GM10266 (cell line): ENCODE data around the gene LDB3.
A peak's percentile ranks its signal among the peaks of the same experiment; 100 is the strongest.
"Not testable (repeated sequence)": the region's sequence is repeated elsewhere in the genome, so short reads cannot be mapped to it uniquely, and the experiment has no call there.

Source experiments
- DNase-seq: peaks from one replicate; pipeline ENCODE4 v3.0.0; 2012; ENCODE audit errors: extremely low spot score
- CTCF ChIP-seq: IDR thresholded peaks from 2 replicates; pipeline ENCODE4 v1.5.1; 2012; ENCODE audit warnings: mild to moderate bottlenecking, low read depth; ENCODE audit not compliant: control insufficient read depth, insufficient read depth; ENCODE audit errors: missing control alignments

LDB3 gene

GRCh38 chr10:86636311-86636710 lies 32.0 kb upstream of the LDB3 start:
- no peak for TF ChIP-seq CTCF
- DNase-seq = no peak

GRCh38 chr10:86642021-86642420 lies 26.3 kb upstream of the LDB3 start:
- no peak for TF ChIP-seq CTCF
- DNase-seq = no peak

GRCh38 chr10:86642499-86642898 lies 25.8 kb upstream of the LDB3 start:
- no peak for TF ChIP-seq CTCF
- DNase-seq = no peak

GRCh38 chr10:86644152-86644793 lies 24.0 kb upstream of the LDB3 start:
- no peak for DNase-seq
- peak; percentile 36 for TF ChIP-seq CTCF

- DNase-seq = no peak
- TF ChIP-seq CTCF = no peak
Observed at GRCh38 chr10:86644794-86645445, 23.4 kb upstream of the LDB3 start.

GRCh38 chr10:86645621-86646165 lies 22.6 kb upstream of the LDB3 start:
- not testable (repeated sequence) for DNase-seq

GRCh38 chr10:86646532-86646931 lies 21.8 kb upstream of the LDB3 start:
- DNase-seq = no peak
- TF ChIP-seq CTCF = no peak
